ENCODE data around the gene RASGEF1C.

RASGEF1C gene

DNA sequence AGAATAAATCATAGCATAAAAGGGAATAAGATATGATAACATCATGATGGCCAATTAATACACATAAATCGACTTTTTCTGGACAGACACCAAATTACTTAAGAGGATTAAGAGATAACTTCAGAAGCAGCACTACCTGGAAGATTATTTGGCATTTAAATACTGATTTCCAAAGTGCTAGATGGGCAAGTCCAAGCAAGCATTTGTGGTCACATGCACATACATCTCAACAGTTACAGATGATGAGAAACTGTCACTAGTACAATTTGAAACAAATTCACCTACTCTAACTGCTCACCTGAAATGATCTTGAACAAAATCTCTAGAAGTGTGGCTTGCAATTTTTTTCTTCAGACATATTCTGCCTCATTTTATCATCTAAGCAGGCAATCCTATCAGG is 26.8 kb upstream of the RASGEF1C start:
- no peak overlapping the region for H3K4me3 ChIP-seq (ENCODE audit: low read depth, low read length)
- TF ChIP-seq, protein P1, sequence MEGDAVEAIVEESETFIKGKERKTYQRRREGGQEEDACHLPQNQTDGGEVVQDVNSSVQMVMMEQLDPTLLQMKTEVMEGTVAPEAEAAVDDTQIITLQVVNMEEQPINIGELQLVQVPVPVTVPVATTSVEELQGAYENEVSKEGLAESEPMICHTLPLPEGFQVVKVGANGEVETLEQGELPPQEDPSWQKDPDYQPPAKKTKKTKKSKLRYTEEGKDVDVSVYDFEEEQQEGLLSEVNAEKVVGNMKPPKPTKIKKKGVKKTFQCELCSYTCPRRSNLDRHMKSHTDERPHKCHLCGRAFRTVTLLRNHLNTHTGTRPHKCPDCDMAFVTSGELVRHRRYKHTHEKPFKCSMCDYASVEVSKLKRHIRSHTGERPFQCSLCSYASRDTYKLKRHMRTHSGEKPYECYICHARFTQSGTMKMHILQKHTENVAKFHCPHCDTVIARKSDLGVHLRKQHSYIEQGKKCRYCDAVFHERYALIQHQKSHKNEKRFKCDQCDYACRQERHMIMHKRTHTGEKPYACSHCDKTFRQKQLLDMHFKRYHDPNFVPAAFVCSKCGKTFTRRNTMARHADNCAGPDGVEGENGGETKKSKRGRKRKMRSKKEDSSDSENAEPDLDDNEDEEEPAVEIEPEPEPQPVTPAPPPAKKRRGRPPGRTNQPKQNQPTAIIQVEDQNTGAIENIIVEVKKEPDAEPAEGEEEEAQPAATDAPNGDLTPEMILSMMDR (IDR thresholded peaks at IDR 0.05; ENCODE audit: low read depth, low read length): no peak

DNA sequence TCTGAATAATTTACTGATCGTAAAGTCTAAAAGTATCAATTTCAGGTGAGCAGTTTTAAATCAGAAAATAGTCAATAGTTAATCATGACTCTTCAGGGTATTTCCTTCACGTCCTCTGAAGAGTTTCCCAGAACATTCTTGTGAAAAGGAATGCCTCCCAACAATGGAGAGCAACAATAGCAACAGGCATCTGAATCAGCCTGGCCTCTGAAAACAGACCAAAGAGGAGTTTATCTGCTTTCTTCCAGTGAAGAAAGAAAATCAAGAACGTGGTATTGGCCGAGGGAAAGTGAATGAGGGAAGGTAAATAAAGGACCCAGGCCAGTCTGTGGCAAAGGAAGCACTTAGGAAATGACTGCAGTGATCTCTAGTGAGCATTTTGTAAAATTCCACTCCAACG is 26.1 kb upstream of the RASGEF1C start:
- TF ChIP-seq, protein P1 (IDR thresholded peaks at IDR 0.05; ENCODE audit: low read depth, low read length): no peak
- H3K4me3 ChIP-seq (ENCODE audit: low read depth, low read length): no peak overlapping the region

DNA sequence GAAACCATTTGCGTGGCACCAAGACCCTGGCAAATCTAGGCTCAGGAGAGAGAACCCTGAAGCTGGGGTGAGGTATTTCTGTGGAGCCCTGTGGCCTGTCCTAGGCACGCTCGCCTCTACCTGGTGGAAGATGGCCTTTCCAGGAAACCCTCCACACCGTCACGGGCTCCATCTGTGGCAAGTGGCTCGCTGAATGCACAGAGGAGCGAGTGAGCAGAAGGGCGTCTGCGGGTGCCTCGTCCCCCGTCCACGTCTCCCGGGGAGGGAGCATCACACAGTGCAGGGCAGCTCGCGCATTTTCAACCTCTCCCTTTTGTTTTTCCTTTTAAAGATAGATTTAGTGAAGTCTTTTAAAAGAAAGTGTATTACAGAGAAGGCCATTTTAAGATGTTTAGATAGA is 25.3 kb upstream of the RASGEF1C start:
- TF ChIP-seq, protein P1 (IDR thresholded peaks at IDR 0.05; ENCODE audit: low read depth, low read length): no peak
- H3K4me3 ChIP-seq (ENCODE audit: low read depth, low read length): no peak overlapping the region

DNA sequence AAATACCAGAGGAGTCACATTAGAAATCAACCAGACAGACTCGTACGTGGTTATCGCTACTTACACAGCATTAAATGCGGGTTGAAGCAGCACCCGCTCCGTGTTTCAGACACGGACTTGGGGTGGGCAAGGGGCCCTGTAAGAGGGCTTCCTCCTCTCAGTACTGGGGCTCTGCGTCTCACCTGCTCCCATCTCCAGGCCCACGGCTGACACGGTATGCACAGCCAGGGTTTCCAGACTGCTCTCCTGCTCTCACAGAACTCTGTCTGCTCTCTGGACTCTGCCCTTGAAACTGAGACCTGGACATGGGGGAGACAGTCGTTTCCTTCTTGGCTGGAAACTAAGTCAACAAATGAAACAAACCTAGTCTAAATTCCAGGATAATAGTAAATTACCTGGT is 24.7 kb upstream of the RASGEF1C start:
- TF ChIP-seq, protein P1 (IDR thresholded peaks at IDR 0.05; ENCODE audit: low read depth, low read length): no peak
- H3K4me3 ChIP-seq (ENCODE audit: low read depth, low read length): no peak overlapping the region

DNA sequence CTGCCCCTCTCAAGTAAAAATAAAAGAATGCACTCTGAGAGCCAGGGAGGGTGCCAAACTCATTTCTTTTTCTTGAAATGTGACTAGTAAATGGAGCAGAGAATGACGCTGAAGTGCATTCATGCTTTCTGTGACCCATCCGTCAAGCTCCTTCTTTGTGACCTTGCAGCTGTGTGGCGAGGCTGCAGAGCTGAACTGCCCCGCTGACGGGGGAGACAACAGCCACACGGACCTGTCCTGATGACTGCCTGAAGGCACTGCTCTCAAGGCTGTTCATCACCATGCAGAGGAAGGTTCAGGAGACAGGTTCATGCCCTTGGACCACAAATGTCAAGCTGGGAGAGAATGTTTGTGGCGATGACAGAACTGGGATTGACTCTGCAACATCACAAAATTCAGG is 21.0 kb upstream of the RASGEF1C start:
- TF ChIP-seq, protein P1 (IDR thresholded peaks at IDR 0.05; ENCODE audit: low read depth, low read length): no peak

DNA sequence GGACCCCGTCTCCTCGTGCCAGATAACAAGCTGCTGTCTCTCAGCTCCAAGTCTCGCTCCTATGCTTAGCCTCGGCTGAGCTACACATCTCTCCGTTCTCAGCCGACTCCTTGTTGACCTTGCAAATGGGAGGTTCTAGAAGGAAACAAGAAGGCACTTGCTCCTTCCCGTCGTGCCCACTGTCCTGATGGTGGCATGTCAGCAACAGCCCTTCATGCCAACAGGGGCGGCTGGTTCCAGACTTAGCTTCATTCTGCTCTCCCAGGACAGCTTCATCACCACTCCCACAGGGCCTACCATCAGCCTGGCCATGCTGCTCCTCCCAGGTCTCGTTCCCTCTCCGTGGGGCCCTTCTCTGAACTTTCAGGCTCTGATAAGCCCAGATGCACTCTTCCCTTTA is 13.0 kb upstream of the RASGEF1C start:
- no peak overlapping the region for H3K4me3 ChIP-seq (ENCODE audit: low read depth, low read length)
- TF ChIP-seq, protein P1 (IDR thresholded peaks at IDR 0.05; ENCODE audit: low read depth, low read length): no peak

More for the DNA sequence above, 21.0 kb upstream of the RASGEF1C start:
- no peak overlapping the region for H3K4me3 ChIP-seq (ENCODE audit: low read depth, low read length)

DNA sequence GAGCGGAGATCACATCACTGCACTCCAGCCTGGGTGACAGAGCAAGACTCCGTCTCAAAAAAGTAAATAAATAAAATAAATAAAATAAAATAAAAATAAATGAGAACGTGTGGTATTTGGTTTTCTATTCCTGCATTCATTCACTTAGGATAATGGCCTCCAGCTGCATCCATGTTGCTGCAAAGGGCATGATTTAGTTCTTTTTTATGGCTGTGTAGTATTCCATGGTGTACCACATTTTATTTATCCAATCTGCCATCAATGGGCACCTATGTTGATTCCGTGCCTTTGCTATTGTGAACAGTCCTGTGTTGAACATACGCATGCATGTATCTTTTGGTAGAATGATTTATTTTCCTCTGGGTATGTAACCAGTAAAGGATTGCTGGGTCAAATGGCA is 8.8 kb upstream of the RASGEF1C start:
- H3K4me3 ChIP-seq (ENCODE audit: low read depth, low read length): no peak overlapping the region
- TF ChIP-seq, protein P1 (IDR thresholded peaks at IDR 0.05; ENCODE audit: low read depth, low read length): no peak
